Suprapubic skin (tissue), 4 donors: Measurements from ENCODE around the gene ACAA2. TPM values are rescaled to one million over a fixed set of nuclear protein-coding genes. Genes with fewer than 3 reads are reported as not detected.
A peak's percentile ranks its signal among the peaks of the same experiment; 100 is the strongest.

Experiments
- DNase-seq, 2 donors: peaks; one replicate each; pipeline ENCODE4 v3.0.0-alpha.2; 2019; ENCODE audit warnings: low spot score in 2 of 2
- H3K27ac ChIP-seq: fragments of 200-600 bp; sonication (generic); one replicate; pipeline ENCODE4 v1.5.1; 2019
- H3K27me3 ChIP-seq: fragments of 200-600 bp; sonication (generic); one replicate; pipeline ENCODE4 v1.5.1; 2019
- H3K36me3 ChIP-seq: fragments of 200-600 bp; sonication (generic); one replicate; pipeline ENCODE4 v1.5.1; 2019
- H3K4me1 ChIP-seq: fragments of 200-600 bp; sonication (generic); one replicate; pipeline ENCODE4 v1.5.1; 2019
- H3K4me3 ChIP-seq: fragments of 200-600 bp; sonication (generic); one replicate; pipeline ENCODE4 v1.5.1; 2019; ENCODE audit warnings: mild to moderate bottlenecking
- H3K9me3 ChIP-seq: fragments of 200-600 bp; sonication (generic); one replicate; pipeline ENCODE4 v1.5.1; 2019
- EP300 ChIP-seq: sonication (generic); formaldehyde crosslinking; IDR thresholded peaks from one replicate; pipeline ENCODE4 v1.6.1; 2017; ENCODE audit warnings: antibody characterized with exemption
- POLR2A ChIP-seq, 2 donors: fragments of 450-650 bp; IDR thresholded peaks; one replicate each; pipeline ENCODE4 v1.6.1; 2017; ENCODE audit warnings: antibody characterized with exemption in 2 of 2, mild to moderate bottlenecking in 2 of 2, moderate library complexity in 2 of 2
- POLR2AphosphoS5 ChIP-seq, 3 donors: sonication (generic); formaldehyde crosslinking; IDR thresholded peaks; one replicate each; pipeline ENCODE4 v1.6.1; 2017; ENCODE audit warnings: antibody characterized with exemption in 3 of 3
- whole genome bisulfite sequencing: methylation state at CpG from one replicate; pipeline ENCODE4 v1.1.5; 2018; 5-methylcytosine and 5-hydroxymethylcytosine counted together
- total RNA-seq, 4 donors: library from RNA; depleted of rRNA; stranded (reverse); fragments of >200 nt; gene quantifications; one replicate each; pipeline ENCODE4 v1.1.0, GENCODE V29; 2016
- TF ChIP-seq, protein P1 (sequence below), 2 donors: fragments of 200-600 bp in 1 of 2; fragments of 450-650 bp in 1 of 2; sonication (generic) in 1 of 2; IDR thresholded peaks; one replicate each; pipeline ENCODE4 v1.5.1; 2016 to 2019; ENCODE audit warnings: antibody characterized with exemption in 2 of 2, mild to moderate bottlenecking in 1 of 2, moderate library complexity in 1 of 2

Gene ACAA2
- total RNA-seq, 4 donors from 2014 or later, result 22.0 to 40.6 (median 27.9) TPM

DNA sequence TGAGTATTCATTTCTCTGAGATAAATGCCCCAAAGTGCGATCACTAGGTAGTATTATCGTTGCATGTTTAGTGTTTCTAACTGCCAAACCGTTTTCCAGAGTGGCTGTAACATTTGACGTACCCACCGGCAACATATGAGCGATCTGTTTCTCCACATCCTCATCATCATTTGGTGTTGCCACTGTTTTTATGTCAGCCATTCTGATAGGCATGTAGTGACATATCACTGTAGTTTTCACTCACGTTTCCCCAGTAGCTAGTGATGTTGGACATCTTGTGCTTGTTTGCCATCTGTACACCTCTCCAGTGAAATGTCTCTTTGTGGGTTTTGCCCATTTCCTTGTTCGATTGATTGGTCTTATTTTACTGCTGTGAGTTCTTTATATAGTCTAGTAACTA lies 63.8 kb downstream of the ACAA2 start:
- DNase-seq, result no peak
- 71% methylated on average over 8 of the region's 8 CpGs for WGBS

DNA sequence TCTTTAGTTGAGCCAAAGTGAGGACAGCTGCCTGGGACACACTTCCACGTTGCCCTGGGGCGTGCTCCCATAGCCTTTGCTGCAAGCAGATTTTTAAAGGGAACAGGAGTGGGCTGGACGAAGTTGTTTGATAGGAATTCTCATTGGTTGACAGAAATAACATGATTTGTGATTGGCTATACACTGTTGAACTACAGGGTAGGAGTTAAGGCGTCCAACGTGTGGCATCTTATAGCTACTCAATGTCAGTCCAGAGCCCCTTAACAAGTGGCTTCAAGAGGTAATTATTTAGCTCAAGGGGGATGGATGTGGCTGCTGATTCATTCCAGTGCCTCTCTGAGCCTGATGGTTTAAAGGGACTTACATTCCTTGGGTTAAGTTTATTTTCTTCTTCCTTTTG lies 65.5 kb downstream of the ACAA2 start:
- no peak overlapping the region for H3K4me3 ChIP-seq
- no peaks in the 10 kb centered on the region for H3K9me3 ChIP-seq
- WGBS, result 69% methylated on average over 5 of the region's 5 CpGs
- no peak overlapping the region for H3K27ac ChIP-seq
- H3K27me3 ChIP-seq, result peaks cover 12% of the 10 kb centered on the region
- no peaks in the 10 kb centered on the region for H3K36me3 ChIP-seq
- TF ChIP-seq, protein P1, sequence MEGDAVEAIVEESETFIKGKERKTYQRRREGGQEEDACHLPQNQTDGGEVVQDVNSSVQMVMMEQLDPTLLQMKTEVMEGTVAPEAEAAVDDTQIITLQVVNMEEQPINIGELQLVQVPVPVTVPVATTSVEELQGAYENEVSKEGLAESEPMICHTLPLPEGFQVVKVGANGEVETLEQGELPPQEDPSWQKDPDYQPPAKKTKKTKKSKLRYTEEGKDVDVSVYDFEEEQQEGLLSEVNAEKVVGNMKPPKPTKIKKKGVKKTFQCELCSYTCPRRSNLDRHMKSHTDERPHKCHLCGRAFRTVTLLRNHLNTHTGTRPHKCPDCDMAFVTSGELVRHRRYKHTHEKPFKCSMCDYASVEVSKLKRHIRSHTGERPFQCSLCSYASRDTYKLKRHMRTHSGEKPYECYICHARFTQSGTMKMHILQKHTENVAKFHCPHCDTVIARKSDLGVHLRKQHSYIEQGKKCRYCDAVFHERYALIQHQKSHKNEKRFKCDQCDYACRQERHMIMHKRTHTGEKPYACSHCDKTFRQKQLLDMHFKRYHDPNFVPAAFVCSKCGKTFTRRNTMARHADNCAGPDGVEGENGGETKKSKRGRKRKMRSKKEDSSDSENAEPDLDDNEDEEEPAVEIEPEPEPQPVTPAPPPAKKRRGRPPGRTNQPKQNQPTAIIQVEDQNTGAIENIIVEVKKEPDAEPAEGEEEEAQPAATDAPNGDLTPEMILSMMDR (IDR thresholded peaks at IDR 0.05), result no peak
- TF ChIP-seq EP300 (no peak), POLR2AphosphoS5 (IDR thresholded peaks at IDR 0.05) (no peak), POLR2A (IDR thresholded peaks at IDR 0.05) (no peak)
- no peaks in the 10 kb centered on the region for H3K4me1 ChIP-seq
- DNase-seq, result peak in 1 of 2 donors; percentile 31

More for the DNA sequence above, 63.8 kb downstream of the ACAA2 start:
- Histone ChIP-seq H3K27me3 (peaks cover 12% of the 10 kb centered on the region), H3K36me3 (no peaks in the 10 kb centered on the region), H3K9me3 (no peaks in the 10 kb centered on the region), H3K4me1 (no peaks in the 10 kb centered on the region), H3K27ac (no peak overlapping the region), H3K4me3 (no peak overlapping the region)
- TF ChIP-seq EP300 (no peak), POLR2A (IDR thresholded peaks at IDR 0.05) (no peak), POLR2AphosphoS5 (IDR thresholded peaks at IDR 0.05) (no peak)
- TF ChIP-seq, protein P1 (IDR thresholded peaks at IDR 0.05), result no peak

DNA sequence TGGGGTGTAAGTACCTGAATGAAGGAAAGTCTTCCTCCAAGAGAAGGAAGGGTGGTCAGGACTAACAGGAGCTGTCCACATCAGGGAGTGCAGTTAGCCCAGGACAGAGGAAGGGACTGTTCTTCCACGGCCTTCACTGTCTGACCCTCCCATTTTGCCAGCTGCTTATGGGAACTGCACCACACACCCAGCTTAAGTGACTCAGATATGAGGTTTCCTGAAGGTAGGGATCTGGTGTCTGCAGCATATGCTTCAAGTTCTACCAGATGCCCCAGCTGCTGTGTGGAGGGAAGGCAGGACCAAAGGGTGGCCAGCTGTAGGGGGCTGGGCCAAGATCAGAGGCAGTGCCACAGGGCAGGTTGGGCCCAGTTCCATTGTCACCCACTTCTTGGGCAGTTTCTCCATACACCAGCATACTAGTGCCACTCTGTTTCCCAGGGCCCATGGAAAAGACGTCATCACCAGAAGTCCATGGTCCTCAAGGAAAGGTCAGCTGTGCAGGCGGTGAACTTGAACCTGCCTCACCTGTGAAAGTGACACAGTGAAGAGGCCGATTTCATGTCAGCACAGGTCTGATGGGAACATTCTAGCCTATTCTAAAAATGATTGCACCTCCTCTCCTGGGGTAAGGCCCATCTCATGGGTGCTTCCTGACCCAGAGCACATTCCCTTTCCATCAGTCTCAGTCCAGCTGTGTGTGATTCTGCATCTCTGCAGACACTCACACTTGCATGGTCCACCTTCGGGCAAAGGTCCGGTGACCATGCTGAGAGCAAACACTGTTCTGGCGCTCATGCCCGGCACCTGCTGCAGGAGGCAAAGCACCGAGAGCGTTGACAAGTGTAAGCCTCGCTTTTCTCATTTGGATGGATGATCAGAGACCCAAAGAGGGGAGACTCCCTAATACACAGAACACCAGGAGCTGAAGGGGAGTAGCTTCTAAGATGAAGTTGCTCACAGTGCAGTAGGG lies 68.0 kb downstream of the ACAA2 start:
- WGBS, result 97% methylated on average over 9 of the region's 11 CpGs
- H3K4me1 ChIP-seq, result no peaks in the 10 kb centered on the region
- TF ChIP-seq, protein P1 (IDR thresholded peaks at IDR 0.05), result no peak
- TF ChIP-seq POLR2AphosphoS5 (IDR thresholded peaks at IDR 0.05) (no peak), POLR2A (IDR thresholded peaks at IDR 0.05) (no peak), EP300 (no peak)
- no peaks in the 10 kb centered on the region for H3K27me3 ChIP-seq
- DNase-seq, result no peak
- no peaks in the 10 kb centered on the region for H3K9me3 ChIP-seq
- H3K27ac ChIP-seq, result no peak overlapping the region
- no peaks in the 10 kb centered on the region for H3K36me3 ChIP-seq
- no peak overlapping the region for H3K4me3 ChIP-seq

DNA sequence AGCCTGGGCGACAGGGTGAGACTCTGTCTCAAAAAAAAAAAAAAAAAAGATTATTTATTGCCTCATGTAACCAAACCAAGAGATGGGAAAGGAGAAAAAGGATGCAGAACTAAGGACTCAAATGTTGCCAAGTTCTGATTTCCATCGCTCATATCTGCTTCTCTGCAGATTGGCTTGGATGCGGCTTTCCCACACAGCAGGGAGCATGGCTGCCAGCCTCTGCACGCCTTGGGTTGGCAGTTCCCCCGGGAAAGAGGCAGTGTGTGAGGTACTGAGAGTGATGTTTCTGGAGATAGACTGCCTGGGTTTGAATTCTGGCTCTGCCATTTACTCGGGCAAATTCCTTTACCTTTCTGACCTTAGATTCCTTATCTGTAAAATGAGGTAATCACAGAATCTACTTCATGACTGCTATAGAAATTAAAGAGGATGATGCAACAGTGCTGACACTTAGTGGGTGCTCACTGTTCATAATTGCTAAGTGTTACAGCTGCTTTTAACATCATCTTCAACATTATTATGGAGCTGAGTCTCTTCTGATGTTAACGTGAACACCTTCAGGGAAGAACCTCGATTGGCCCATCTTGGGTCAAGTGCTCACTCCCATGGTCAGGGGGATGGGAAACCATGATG lies 68.8 kb downstream of the ACAA2 start:
- Histone ChIP-seq H3K4me1 (no peaks in the 10 kb centered on the region), H3K9me3 (no peaks in the 10 kb centered on the region), H3K27me3 (no peaks in the 10 kb centered on the region), H3K27ac (no peak overlapping the region), H3K4me3 (no peak overlapping the region), H3K36me3 (no peaks in the 10 kb centered on the region)
- 54% methylated on average over 8 of the region's 8 CpGs for WGBS
- TF ChIP-seq, protein P1 (IDR thresholded peaks at IDR 0.05), result no peak
- TF ChIP-seq EP300 (no peak), POLR2AphosphoS5 (IDR thresholded peaks at IDR 0.05) (no peak), POLR2A (IDR thresholded peaks at IDR 0.05) (no peak)
- DNase-seq, result no peak

DNA sequence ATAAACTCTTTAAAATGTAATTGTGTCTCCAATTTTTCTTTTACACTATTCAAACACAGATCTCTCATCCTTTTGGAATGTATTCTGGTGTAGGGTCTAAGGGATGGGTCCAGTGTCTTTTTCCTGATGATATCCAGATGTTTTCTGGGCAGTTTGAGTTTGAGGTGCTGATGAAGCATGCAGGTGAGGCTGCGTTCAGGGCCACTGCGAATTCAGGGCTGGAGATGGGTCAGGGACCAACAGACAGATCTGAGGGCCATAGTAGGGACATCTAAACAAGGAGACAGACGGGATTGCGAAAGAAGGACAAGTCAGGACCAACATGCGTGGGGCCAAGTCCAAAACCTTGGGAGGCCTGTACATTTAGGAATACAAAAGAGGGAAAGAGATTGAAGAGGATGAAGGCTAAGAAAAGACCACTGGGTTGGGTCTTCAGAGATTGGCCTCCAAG lies 70.2 kb downstream of the ACAA2 start:
- H3K27ac ChIP-seq, result no peak overlapping the region
- 68% methylated on average over 5 of the region's 5 CpGs for WGBS
- no peak for DNase-seq
- H3K27me3 ChIP-seq, result no peaks in the 10 kb centered on the region
- TF ChIP-seq POLR2AphosphoS5 (IDR thresholded peaks at IDR 0.05) (no peak), EP300 (no peak), POLR2A (IDR thresholded peaks at IDR 0.05) (no peak)
- H3K4me3 ChIP-seq, result no peak overlapping the region
- no peaks in the 10 kb centered on the region for H3K9me3 ChIP-seq
- H3K36me3 ChIP-seq, result no peaks in the 10 kb centered on the region
- no peaks in the 10 kb centered on the region for H3K4me1 ChIP-seq
